Stimulated activated naive B cell treated with anti-CD40 and anti-IgM and Interleukin-4, amounts not matched to agents 10 μg/mL and 1 μg/mL and 100 μg/mL, for 72 hours (primary cell): ENCODE measurements around the gene ZNF716.
"Not testable (repeated sequence)": the region's sequence is repeated elsewhere in the genome, so short reads cannot be mapped to it uniquely, and the experiment has no call there.

Experiments
- ATAC-seq, 2 donors: fragments of 150-1000 bp; cut with Tn5 transposase; replicated peaks; 2 replicates each; pipeline ENCODE4 v1.10.0; 2021; ENCODE audit warnings: moderate library complexity in 1 of 2
- DNase-seq: peaks from one replicate; pipeline ENCODE4 v3.0.0; 2021
- H3K27ac Mint-ChIP-seq: one replicate; pipeline ENCODE4 v1.8.0; 2022; ENCODE audit warnings: mild to moderate bottlenecking, mixed read lengths
- H3K27me3 Mint-ChIP-seq, 2 donors: one replicate each; pipeline ENCODE4 v1.8.0; 2022; ENCODE audit warnings: mixed read lengths in 2 of 2
- H3K36me3 Mint-ChIP-seq, 2 donors: one replicate each; pipeline ENCODE4 v1.8.0; 2022; ENCODE audit warnings: mixed read lengths in 2 of 2, mild to moderate bottlenecking in 1 of 2
- H3K4me1 Mint-ChIP-seq, 2 donors: one replicate each; pipeline ENCODE4 v1.8.0; 2022; ENCODE audit warnings: mixed read lengths in 2 of 2, mild to moderate bottlenecking in 1 of 2
- H3K4me3 Mint-ChIP-seq, 2 donors: one replicate each; pipeline ENCODE4 v1.8.0; 2022; ENCODE audit warnings: mild to moderate bottlenecking in 2 of 2, mixed read lengths in 2 of 2, moderate library complexity in 1 of 2
- H3K9me3 Mint-ChIP-seq, 2 donors: one replicate each; pipeline ENCODE4 v1.8.0; 2022; ENCODE audit warnings: mixed read lengths in 2 of 2, mild to moderate bottlenecking in 1 of 2

The ZNF716 gene

DNA sequence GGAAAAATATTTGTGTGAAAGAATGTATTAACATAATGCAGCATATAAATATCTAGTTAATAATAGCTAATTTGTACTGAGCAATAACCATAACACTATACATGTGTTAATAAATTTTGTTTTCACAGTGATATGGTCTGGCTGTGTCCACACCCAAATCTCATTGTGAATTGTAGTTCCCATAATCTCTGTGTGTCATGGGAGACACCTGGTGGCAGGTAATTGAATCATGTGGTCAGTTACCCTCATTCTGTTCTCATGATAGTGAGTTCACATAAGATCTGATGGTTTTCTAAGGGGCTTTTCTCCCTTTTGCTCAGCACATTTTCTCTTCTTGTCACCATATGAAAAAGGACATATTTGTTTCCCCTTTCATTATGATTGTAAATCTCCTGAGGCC is 30.3 kb downstream of the ZNF716 start:
- H3K4me1 Mint-ChIP-seq, ATAC-seq: not testable (repeated sequence)

DNA sequence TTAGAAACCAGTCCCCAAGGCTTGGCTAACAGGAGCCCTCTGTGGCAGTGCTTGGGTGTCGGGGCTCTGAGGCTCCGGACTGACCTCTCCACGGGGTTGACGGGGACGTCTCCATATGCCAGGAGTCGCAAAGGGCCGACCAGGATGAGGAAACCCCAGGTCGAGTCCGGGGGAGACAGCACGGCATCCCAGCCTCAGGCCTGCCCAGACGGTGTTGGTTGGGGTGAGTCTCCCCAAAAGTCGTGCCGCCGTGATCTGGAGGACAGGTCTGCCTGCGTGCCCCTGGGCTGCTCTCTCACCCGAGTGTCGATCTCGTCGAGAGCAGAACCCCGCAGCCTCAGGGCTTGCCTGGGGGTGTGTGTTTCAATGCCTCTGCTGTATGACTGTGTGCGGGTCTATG is 35.0 kb downstream of the ZNF716 start:
- not testable (repeated sequence) for H3K9me3 Mint-ChIP-seq, ATAC-seq, H3K27ac Mint-ChIP-seq, H3K4me3 Mint-ChIP-seq, H3K27me3 Mint-ChIP-seq, H3K36me3 Mint-ChIP-seq, H3K4me1 Mint-ChIP-seq, DNase-seq

More for the DNA sequence above, 30.3 kb downstream of the ZNF716 start:
- not testable (repeated sequence) for DNase-seq, H3K4me3 Mint-ChIP-seq, H3K27me3 Mint-ChIP-seq, H3K36me3 Mint-ChIP-seq, H3K9me3 Mint-ChIP-seq, H3K27ac Mint-ChIP-seq

DNA sequence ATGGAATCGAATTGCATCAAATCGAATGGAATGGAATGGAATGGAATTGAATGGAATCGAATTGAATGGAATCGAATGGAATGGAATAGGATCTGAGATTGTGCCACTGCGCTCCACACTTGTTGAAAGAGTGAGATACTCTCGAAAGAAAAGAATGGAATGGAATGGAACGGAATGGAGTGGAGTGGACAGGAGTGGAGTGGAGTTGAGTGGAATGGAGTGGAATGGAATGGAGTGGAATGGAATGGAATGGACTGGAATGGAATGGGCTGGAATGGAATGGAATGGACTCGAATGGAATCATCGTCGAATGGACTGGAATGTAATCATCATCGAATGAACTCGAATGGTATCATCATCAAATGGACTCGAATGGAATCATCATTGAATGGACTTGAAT is 38.0 kb downstream of the ZNF716 start:
- no peak for ATAC-seq
- Mint-ChIP-seq H3K4me1 (no peaks in the 10 kb centered on the region), H3K27ac (no peak overlapping the region), H3K27me3 (no peaks in the 10 kb centered on the region), H3K36me3 (no peaks in the 10 kb centered on the region), H3K9me3 (peaks cover 4 to 6% of the 10 kb centered on the region in 2 donors), H3K4me3 (no peak overlapping the region)
- no peak for DNase-seq

DNA sequence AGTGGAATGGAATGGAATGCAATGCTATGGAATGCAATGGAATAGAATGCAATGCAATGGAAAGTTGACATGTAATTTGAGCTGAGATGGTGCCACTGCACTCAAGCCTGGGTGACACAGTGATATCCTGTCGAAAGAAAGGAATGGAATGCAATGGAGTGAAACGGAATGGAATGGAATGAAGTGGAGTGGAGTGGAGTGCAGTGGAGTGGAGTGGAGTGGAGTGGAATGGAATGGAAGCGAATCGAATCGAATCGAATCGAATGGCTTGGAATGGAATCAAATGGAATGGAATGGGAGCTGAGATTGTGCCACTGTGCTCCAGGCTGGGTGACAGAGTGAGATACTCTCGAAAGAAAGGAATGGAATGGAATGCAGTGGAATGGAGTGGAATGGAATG is 45.1 kb downstream of the ZNF716 start:
- not testable (repeated sequence) for H3K27ac Mint-ChIP-seq, H3K36me3 Mint-ChIP-seq, H3K9me3 Mint-ChIP-seq, H3K27me3 Mint-ChIP-seq, H3K4me3 Mint-ChIP-seq, DNase-seq, H3K4me1 Mint-ChIP-seq, ATAC-seq

DNA sequence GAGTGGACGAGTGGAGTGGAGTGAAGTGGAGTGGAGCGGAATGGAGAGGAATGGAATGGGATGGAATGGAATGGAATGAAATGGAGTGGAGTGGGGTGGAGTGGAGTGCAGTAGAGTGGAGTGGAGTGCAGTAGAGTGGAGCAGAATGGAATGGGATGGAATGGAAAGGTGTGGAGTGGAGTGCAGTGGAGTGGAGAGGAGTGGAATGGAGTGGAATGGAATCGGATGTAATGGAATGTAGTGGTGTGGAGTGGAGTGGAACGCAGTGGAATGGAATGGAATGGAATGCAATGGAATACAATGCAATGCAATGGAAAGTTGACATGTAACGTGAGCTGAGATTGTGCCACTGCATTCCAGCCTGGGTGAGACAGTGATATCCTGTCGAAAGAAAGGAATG is 46.4 kb downstream of the ZNF716 start:
- no peak for DNase-seq
- no peak overlapping the region for H3K4me3 Mint-ChIP-seq
- peaks cover 0 to 4% of the 10 kb centered on the region in 2 donors for H3K9me3 Mint-ChIP-seq
- H3K27ac Mint-ChIP-seq, result no peak overlapping the region
- H3K4me1 Mint-ChIP-seq, result no peaks in the 10 kb centered on the region
- H3K27me3 Mint-ChIP-seq, result no peaks in the 10 kb centered on the region
- ATAC-seq, result no peak
- H3K36me3 Mint-ChIP-seq, result no peaks in the 10 kb centered on the region

DNA sequence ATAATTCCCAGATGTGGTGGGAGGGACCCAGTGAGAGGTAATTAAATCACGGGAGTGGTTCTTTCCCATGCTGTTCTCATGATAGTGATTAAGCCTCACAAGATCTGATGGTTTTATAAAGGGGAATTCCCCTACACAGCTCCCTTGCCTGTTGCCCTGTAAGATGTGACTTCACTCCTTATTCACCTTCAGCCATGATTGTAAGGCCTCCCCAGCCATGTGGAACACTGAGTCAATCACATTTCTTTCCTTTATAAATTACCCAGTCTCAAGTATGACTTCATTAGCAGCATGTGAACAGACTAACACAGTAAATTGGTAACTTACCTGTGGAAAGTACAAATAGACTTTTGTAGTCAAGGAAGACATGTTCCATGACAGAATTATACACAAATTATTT is 55.2 kb downstream of the ZNF716 start:
- Mint-ChIP-seq H3K4me3 (no peak overlapping the region), H3K36me3 (no peaks in the 10 kb centered on the region), H3K4me1 (no peaks in the 10 kb centered on the region), H3K27me3 (no peaks in the 10 kb centered on the region), H3K9me3 (peaks cover 4 to 8% of the 10 kb centered on the region in 2 donors), H3K27ac (no peak overlapping the region)
- ATAC-seq (no peak), DNase-seq (no peak)
